Skeletal muscle satellite cell (primary cell): ENCODE results near the gene SHROOM3.
"Not testable (repeated sequence)": the region's sequence is repeated elsewhere in the genome, so short reads cannot be mapped to it uniquely, and the experiment has no call there.

Experiments used
- H3K27me3 ChIP-seq: 2 replicates; pipeline ENCODE4 v1.7.0; 2013; ENCODE audit warnings: low read length; ENCODE audit not compliant: control insufficient read depth, insufficient read depth
- H3K36me3 ChIP-seq: 2 replicates; pipeline ENCODE4 v1.7.0; 2013; ENCODE audit warnings: mild to moderate bottlenecking, control low read depth, low read length; ENCODE audit not compliant: insufficient read depth
- H3K4me1 ChIP-seq: 2 replicates; pipeline ENCODE4 v1.7.0; 2013; ENCODE audit warnings: low read length; ENCODE audit not compliant: control insufficient read depth, insufficient read depth
- H3K4me2 ChIP-seq: 2 replicates; pipeline ENCODE4 v1.7.0; 2013; ENCODE audit warnings: mild to moderate bottlenecking, low read length
- H3K4me3 ChIP-seq: 2 replicates; pipeline ENCODE4 v1.7.0; 2013; ENCODE audit warnings: low read length
- H3K9ac ChIP-seq: 2 replicates; pipeline ENCODE4 v1.7.0; 2013; ENCODE audit warnings: mild to moderate bottlenecking, low read depth, low read length, moderate library complexity
- H3K9me3 ChIP-seq: replicated peaks from 2 replicates; pipeline ENCODE4 v1.7.0; 2013; ENCODE audit warnings: mild to moderate bottlenecking, control low read depth, low read length

The SHROOM3 gene

DNA sequence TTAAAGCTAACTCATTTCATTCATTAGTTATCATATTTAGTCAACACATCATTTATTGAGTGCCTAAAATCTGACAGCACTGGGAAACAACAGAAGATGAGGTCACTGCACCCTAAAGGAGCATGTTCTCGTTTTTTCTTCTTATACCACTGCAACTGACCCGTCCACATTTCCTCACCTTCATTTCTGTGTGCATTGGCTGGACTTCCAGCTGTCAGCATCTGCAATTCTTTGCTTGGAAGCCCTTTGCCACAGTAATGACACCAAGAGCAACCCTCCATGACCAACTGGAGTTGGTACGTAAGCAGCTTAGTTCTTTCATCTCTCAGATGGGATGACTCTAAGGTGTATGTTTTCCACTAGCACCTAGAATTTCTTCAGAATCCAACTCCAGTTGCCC lies 13.2 kb downstream of the SHROOM3 start:
- Histone ChIP-seq H3K9me3 (no peaks in the 10 kb centered on the region), H3K9ac (no peak overlapping the region), H3K27me3 (peaks cover 3% of the 10 kb centered on the region), H3K4me1 (no peaks in the 10 kb centered on the region), H3K4me3 (no peak overlapping the region), H3K36me3 (no peaks in the 10 kb centered on the region), H3K4me2 (no peak overlapping the region)

DNA sequence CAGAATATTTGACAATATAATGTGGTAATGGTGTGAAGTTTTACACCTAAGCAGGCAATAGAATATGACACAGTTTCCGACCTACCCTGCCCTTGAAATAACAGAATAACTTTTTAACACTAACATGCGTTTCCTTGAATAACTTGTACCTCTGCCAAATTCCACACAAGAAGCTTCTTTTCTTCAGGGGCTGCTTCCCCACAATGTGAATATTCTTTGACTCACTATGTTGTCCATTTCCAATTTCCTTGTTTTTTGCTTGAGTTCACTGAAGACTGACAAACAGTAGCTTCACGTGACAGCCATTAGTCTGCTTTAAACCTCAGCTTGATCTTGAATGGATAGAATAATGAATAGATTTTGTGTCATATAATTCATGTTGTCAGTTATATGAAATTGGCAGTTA lies 14.3 kb downstream of the SHROOM3 start:
- Histone ChIP-seq H3K4me2 (no peak overlapping the region), H3K27me3 (no peaks in the 10 kb centered on the region), H3K36me3 (no peaks in the 10 kb centered on the region), H3K4me3 (no peak overlapping the region), H3K9ac (no peak overlapping the region), H3K9me3 (no peaks in the 10 kb centered on the region), H3K4me1 (no peaks in the 10 kb centered on the region)

- Histone ChIP-seq H3K4me2 (no peak overlapping the region), H3K4me1 (no peaks in the 10 kb centered on the region), H3K9ac (no peak overlapping the region), H3K4me3 (no peak overlapping the region), H3K27me3 (no peaks in the 10 kb centered on the region), H3K9me3 (no peaks in the 10 kb centered on the region), H3K36me3 (no peaks in the 10 kb centered on the region)
Measured at GRCh38 chr4:76449833-76450232, 14.8 kb downstream of the SHROOM3 start.

- Histone ChIP-seq H3K36me3 (no peaks in the 10 kb centered on the region), H3K9ac (no peak overlapping the region), H3K4me1 (peaks cover 1% of the 10 kb centered on the region), H3K27me3 (no peaks in the 10 kb centered on the region), H3K9me3 (no peaks in the 10 kb centered on the region), H3K4me3 (no peak overlapping the region), H3K4me2 (no peak overlapping the region)
Measured at GRCh38 chr4:76453232-76453631, 18.2 kb downstream of the SHROOM3 start.

- H3K9ac ChIP-seq, H3K9me3 ChIP-seq, H3K4me2 ChIP-seq, H3K36me3 ChIP-seq, H3K27me3 ChIP-seq, H3K4me3 ChIP-seq, H3K4me1 ChIP-seq: not testable (repeated sequence)
Measured at GRCh38 chr4:76454073-76454472, 19.0 kb downstream of the SHROOM3 start.

GRCh38 chr4:76457885-76458284 lies 22.9 kb downstream of the SHROOM3 start:
- H3K4me3 ChIP-seq: no peak overlapping the region
- H3K27me3 ChIP-seq: no peaks in the 10 kb centered on the region
- H3K9ac ChIP-seq: no peak overlapping the region
- peaks cover 1% of the 10 kb centered on the region for H3K9me3 ChIP-seq
- no peaks in the 10 kb centered on the region for H3K36me3 ChIP-seq
- no peak overlapping the region for H3K4me2 ChIP-seq
- H3K4me1 ChIP-seq: peaks cover 18% of the 10 kb centered on the region

- Histone ChIP-seq H3K9ac (peak overlapping the region; percentile 49), H3K4me2 (no peak overlapping the region), H3K36me3 (no peaks in the 10 kb centered on the region), H3K4me3 (no peak overlapping the region), H3K4me1 (peaks cover 18% of the 10 kb centered on the region), H3K27me3 (no peaks in the 10 kb centered on the region), H3K9me3 (peaks cover 3% of the 10 kb centered on the region)
Measured at GRCh38 chr4:76458297-76458696, 23.3 kb downstream of the SHROOM3 start.

DNA sequence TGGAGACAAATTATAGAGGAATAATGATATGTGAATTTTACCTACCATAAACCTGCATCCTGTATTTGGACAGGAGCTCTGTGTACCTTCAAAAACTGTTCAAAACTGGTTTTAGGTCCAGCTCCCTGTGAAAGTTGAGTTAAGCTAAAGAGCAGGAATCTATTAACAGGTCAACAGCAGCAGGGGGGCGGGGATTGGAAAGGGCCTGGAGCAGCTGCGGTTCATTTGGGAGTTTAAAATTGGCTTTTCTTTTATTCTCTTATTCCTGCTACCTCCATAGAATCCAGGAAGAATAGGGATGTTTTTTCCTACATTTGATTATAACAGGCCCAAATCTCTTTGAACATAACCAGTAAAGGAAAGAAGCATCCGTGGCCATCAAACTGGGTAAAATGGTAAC lies 23.8 kb downstream of the SHROOM3 start:
- Histone ChIP-seq H3K4me2 (peak overlapping the region; percentile 51), H3K36me3 (no peaks in the 10 kb centered on the region), H3K27me3 (no peaks in the 10 kb centered on the region), H3K9ac (peak overlapping the region; percentile 49), H3K4me1 (peaks cover 18% of the 10 kb centered on the region), H3K9me3 (peaks cover 3% of the 10 kb centered on the region), H3K4me3 (no peak overlapping the region)

- Histone ChIP-seq H3K9me3 (peaks cover 3% of the 10 kb centered on the region), H3K27me3 (no peaks in the 10 kb centered on the region), H3K4me1 (peaks cover 18% of the 10 kb centered on the region), H3K4me3 (peak overlapping the region; percentile 6), H3K9ac (peak overlapping the region; percentile 49), H3K36me3 (no peaks in the 10 kb centered on the region), H3K4me2 (peak overlapping the region; percentile 51)
Measured at GRCh38 chr4:76459291-76459723, 24.3 kb downstream of the SHROOM3 start.

GRCh38 chr4:76463568-76463967 lies 28.5 kb downstream of the SHROOM3 start:
- Histone ChIP-seq H3K9me3 (peaks cover 3% of the 10 kb centered on the region), H3K36me3 (no peaks in the 10 kb centered on the region), H3K9ac (no peak overlapping the region), H3K27me3 (no peaks in the 10 kb centered on the region), H3K4me2 (no peak overlapping the region), H3K4me3 (no peak overlapping the region), H3K4me1 (peaks cover 14% of the 10 kb centered on the region)

DNA sequence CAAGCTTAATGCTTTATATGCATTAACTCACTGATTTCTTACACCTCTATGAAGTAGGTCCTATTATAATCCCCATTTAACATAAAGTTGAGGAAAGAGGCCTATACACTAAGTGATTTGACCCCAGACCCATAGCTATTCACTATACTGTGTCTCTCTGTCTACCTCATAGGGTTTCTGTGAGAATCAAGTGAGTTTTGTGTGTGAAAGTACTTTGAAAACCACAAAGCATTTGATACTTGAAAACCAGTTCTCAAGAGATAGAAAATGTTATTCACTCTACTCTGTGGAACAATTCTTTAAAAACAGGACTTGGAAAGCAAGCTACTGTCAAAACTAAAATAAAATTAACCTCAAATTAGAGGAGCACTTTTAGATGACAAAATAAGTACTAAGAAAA lies 35.0 kb downstream of the SHROOM3 start:
- H3K4me2 ChIP-seq: no peak overlapping the region
- H3K36me3 ChIP-seq: no peaks in the 10 kb centered on the region

GRCh38 chr4:76470532-76470931 lies 35.5 kb downstream of the SHROOM3 start:
- H3K4me2 ChIP-seq: no peak overlapping the region
- H3K4me1 ChIP-seq: no peaks in the 10 kb centered on the region
- H3K9me3 ChIP-seq: no peaks in the 10 kb centered on the region
- H3K27me3 ChIP-seq: no peaks in the 10 kb centered on the region
- no peak overlapping the region for H3K9ac ChIP-seq
- no peaks in the 10 kb centered on the region for H3K36me3 ChIP-seq
- H3K4me3 ChIP-seq: no peak overlapping the region

More for the DNA sequence above, 35.0 kb downstream of the SHROOM3 start:
- H3K4me1 ChIP-seq: no peaks in the 10 kb centered on the region
- no peak overlapping the region for H3K9ac ChIP-seq
- H3K4me3 ChIP-seq: no peak overlapping the region
- no peaks in the 10 kb centered on the region for H3K9me3 ChIP-seq
- no peaks in the 10 kb centered on the region for H3K27me3 ChIP-seq
